ENCODE measurements around the gene ZNF205.
A peak's percentile ranks its signal among the peaks of the same experiment; 100 is the strongest.
"Not testable (repeated sequence)": the region's sequence is repeated elsewhere in the genome, so short reads cannot be mapped to it uniquely, and the experiment has no call there.

The ZNF205 gene

DNA sequence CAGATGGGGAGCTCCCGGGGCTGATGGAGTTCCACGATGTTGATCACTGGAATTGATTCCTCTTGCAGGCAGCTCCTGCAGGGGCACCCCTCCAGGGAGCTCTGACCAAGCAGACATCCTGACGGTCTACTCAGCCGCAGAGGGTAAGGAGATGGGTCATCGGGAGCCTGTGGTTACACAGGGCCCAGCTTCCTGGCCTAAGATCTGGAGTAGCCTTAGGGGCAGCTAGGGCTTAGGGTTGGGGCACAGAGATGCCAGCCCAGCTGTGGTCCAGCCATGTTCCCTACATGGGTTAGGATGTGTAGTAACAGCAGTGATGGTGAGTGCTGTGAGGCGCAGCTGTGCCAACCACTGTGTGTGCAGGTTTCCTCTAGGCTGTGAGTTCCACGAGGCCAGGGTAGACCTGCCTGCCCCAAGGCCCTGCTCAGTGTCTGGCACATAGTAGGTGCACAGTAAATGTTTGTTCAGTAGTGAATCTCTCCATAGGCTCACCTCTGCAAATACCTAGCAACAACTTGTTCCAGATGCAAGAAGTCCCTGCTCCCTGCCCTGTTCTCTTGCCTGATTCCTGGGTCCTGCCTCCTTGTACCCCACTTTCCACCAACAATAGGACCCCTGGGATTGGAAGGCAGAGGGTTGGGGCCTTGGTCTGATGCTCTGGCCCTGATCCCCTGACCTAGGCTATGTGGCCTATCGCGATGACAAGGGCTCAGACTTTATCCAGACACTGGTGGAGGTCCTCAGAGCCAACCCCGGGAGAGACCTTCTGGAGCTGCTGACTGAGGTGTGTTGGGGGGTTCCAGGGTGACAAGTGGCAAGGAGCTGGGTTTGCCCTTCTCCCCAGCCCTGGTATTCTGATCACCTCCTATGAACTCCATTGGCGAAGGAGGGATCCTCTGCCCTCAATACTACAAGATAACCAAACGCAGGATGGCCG, 36.1 kb downstream of the ZNF205 start:
- no peak for DNase-seq (ENCODE audit: low read depth in 2 of 2)

DNA sequence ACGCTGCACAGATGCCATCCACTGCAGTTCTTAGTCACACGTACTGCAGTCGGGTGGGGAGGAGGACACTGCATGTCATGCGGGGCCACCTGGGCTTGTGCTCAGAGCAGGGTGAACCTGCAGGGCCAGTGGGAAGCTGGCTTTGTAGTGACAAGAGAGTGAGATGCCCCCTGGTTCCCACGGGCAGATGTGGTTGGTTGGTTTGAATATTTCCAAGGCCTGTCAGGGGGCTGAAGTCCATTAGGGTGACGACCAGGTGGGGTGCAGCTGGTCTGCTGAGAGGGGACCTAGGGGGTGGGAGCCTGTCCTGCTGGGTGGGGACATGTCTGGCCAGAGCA, 36.8 kb downstream of the ZNF205 start:
- no peak for DNase-seq (ENCODE audit: low read depth in 2 of 2)

DNA sequence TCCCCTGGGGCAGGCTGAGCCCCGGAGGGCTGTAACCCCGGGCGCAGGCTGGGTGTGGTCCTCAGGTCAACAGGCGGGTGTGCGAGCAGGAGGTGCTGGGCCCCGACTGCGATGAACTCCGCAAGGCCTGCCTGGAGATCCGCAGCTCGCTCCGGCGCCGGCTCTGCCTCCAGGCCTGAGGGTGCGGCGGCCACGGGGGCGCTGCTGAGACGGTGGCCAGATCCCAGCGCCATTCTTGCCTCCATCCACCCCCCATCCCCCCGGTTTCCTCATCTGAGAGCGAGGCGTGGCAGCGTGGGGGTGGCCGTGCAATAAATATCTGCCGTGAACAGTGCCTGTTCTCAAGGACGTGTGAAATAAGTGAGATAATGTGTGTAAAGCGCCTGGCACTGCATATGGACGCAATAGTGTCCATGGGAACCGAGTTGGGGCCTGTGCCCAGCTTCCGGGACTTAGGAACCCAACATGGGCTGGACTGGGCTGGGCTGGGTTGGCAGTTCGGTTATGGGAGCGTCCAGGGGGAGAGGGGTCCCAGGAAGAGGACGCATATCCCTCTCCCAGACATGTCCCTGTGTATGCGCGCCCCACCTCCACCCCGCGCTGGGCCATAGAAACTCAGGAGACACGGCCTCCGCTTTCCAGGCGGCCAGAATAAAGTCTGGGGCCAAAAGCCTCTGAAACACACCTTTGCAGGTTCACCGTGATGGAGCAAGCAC, 37.4 kb downstream of the ZNF205 start:
- peak in 1 of 2 donors; percentile 50 for DNase-seq (ENCODE audit: low read depth in 2 of 2)

DNA sequence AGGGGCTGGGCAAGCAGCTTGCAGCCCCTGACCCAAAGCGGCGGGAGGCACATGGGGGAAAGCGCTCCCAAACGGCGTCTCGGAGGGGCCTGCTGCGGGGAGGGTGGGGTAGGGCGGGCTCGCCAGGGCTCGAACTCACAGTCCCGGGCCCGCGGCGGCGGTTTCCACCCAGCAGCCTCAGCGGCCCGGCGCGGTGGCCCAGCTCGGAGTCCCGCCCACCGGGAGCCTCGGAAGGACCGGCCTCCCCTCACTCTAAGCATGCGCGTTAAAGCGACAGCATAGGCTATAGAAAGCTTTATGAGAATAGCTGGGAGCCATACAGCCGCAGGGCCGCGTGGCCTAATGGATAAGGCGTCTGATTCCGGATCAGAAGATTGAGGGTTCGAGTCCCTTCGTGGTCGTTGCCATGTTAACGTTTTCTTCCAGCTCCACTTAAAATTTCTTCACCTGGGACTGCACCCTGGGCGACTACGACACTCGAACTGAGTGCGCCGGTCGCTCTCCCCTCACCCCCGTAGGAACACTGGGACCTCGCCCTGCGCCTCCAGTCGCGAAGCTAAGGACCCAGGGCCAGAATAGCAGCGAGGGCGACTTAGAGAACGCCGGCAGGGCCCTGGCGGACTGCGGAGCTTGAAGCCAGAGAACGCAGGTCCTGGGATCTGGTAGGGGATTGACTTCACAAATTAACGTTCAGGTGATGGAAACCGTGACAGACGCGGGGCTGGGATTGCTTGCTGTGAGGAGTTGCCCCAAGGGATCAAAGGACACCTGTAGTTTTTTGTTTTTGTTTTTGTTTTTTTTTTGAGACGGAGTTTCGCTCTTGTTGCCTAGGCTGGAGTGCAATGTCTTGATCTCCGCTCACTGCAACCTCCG, 38.2 kb downstream of the ZNF205 start:
- peak; percentile 96 for DNase-seq (ENCODE audit: low read depth in 2 of 2)

DNA sequence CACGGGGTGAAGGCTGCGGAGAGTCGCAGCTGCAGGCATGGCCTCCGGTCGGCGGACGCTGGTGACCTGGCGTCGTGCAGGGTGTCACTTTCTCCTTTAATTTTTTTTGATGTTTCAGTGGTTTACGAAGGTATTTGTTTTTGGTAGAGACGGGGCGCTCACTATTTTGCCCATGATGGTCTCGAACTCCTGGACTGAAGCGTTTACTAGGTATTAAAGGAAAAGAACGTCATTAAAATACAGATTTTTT, 39.6 kb downstream of the ZNF205 start:
- DNase-seq (ENCODE audit: low read depth in 2 of 2), result no peak

GRCh38 chr16:3152277-3152990, 40.0 kb downstream of the ZNF205 start:
- DNase-seq (ENCODE audit: low read depth in 2 of 2), result peak; percentile 84 to 86

DNA sequence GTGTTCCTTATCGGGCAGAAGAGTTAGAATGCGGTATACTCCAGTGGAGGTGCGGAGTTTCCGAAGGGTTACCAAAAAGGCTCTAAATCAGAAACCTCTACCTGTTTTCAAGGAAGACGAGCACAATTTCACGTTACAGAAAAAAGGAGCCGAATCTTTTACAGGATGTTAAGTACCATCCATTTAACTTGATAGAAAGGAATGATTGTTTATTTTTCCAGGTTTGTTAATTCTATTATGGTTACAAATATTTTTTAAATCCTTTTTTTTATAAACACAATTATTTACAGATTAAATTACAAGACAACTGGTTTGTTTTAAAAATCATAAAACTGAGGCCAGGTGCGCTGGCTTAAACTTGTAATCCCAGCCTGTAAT, 40.6 kb downstream of the ZNF205 start:
- no peak for DNase-seq (ENCODE audit: low read depth in 2 of 2)

DNA sequence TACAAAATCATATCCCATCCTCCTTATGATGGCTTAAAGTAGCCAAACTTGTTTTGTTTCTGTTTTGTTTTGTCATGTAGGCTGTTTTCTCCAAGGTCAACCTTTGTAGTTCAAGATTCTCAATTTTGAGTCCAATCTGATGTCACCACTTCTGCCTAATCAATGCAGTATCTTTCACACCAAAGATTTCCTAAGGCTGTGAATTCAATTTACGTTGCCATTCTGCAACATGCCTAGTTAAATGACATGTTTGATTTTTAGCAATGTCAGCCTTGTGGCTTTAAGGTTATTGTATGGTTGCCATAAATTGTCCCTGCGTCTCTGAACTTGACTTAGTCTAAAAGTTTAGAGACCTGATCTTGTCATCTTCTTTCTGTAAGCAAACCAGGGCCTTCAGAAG, 42.8 kb downstream of the ZNF205 start:
- no peak for DNase-seq (ENCODE audit: low read depth in 2 of 2)

DNA sequence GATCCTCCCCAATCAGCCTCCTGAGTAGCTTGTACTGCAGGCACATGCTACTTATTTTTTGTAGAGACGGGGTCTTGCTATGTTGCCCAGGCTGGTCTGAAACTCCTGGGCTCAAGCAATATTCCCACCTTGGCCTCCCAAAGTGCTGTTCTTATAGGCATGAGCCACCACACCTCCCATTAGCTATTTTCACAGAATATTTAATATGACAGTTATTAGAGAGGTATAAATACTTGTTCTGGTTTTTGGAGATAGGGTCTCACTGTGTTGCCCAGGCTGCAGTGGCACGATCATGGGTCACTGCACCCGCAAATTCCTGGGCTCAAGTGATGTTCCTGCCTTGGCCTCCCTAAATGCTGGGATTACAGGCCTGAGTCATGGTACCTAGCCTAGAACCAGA, 43.6 kb downstream of the ZNF205 start:
- no peak for DNase-seq (ENCODE audit: low read depth in 2 of 2)

GRCh38 chr16:3157229-3158025, 45.0 kb downstream of the ZNF205 start:
- DNase-seq (ENCODE audit: low read depth in 2 of 2), result peak in 1 of 2 donors; percentile 47

GRCh38 chr16:3158026-3158509, 45.7 kb downstream of the ZNF205 start:
- no peak for DNase-seq (ENCODE audit: low read depth in 2 of 2)

DNA sequence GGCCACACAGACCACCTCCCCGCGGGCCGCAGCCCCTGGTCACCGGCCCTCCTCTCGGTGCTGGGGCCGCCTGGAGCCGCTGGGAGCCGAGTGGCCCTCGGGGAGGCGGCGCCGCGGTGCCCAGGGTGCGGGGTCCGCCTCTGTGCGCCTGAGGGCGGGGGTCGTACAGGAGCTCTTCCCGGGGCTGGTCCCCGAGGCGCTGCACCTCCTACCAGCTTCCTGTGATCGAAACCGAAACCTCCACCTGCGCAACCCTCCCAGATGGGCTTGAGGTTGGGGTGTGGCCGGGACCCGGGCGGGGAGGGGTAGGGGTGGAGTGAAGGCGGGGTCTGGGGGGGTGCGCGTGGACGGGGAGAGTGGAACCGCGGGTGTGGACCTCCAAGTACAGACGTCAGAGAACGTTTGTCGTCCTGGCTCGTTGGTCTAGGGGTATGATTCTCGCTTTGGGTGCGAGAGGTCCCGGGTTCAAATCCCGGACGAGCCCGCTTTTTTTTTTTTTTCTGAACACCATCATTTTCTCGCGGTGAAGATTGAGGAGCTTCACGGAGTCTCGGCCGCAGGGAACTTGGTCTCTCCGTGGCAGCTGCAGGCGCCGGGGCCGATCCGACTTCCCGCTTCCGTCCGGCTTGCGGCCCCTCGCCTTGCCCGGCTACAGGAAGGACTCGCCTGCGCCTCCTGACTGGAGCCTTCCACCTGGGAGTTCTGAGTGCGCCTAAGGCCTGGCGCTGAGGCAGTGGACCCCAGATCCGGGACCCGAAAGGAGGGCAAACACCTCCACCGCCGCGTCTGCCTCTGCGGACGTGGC, 46.3 kb downstream of the ZNF205 start:
- peak; percentile 76 to 80 for DNase-seq (ENCODE audit: low read depth in 2 of 2)

- no peak for DNase-seq (ENCODE audit: low read depth in 2 of 2)
Observed at GRCh38 chr16:3161235-3162018, 49.0 kb downstream of the ZNF205 start.

DNA sequence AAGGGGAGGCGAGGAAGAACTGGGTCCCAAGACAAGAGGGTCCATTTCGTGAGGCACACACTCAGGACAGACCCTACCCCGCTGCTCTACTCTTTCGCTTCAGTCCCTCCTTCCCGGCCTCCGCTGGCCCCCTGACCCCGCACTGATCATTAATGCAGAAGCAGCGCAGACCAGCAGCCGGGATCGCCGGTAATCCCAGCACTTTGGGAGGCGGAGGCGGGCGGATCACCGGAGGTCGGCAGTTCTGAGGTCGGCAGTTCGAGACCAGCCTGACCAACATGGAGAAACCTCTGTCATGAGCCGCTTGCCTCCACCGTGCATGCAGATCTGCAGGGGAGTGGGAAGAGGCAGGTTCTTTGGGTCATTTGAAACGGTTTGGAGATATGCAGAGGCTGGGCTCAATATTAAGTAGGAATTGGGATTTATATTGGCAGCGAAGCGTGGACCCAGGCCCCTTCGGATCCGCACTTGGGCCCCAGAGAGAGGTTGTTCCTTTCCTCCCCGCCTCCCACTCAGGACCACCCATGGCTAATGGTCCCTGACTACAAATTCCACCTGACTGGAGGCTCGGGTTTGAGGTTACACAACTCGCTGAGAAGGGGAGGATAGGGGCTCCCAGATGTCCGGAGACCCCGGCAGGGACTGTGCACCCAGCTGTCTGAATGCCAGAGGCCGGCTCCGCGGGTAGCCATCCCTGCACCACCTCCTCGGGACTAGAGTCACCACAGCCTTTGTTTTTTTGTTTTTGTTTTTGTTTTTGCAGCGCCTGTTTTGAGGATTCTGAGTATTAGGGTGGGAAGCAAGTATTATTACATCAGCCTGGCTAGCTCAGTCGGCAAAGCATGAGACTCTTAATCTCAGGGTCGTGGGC, 52.0 kb downstream of the ZNF205 start:
- DNase-seq (ENCODE audit: low read depth in 2 of 2), result no peak

GRCh38 chr16:3165111-3165822, 52.9 kb downstream of the ZNF205 start:
- no peak for DNase-seq (ENCODE audit: low read depth in 2 of 2)

GRCh38 chr16:3166505-3166886, 54.1 kb downstream of the ZNF205 start:
- DNase-seq (ENCODE audit: low read depth in 2 of 2), result no peak

- not testable (repeated sequence) for DNase-seq (ENCODE audit: low read depth in 2 of 2)
Observed at GRCh38 chr16:3168729-3169128, 56.3 kb downstream of the ZNF205 start.
